ENCODE data around the gene IL16.

DNA sequence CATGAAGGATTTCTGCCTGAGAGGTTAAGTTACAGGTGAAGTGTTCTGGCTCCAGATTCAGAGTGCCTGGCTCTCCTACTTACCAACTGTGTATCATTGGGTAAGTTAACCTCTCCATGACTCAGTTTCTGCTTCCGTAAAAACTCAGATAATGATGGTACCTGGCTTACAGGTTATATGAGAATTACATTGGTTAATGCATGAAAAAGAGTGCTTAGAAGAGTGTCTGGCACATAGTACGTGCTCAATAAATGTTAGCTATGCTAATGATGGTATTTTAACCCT lies 38.8 kb upstream of the IL16 start:
- TF ChIP-seq, protein P1, sequence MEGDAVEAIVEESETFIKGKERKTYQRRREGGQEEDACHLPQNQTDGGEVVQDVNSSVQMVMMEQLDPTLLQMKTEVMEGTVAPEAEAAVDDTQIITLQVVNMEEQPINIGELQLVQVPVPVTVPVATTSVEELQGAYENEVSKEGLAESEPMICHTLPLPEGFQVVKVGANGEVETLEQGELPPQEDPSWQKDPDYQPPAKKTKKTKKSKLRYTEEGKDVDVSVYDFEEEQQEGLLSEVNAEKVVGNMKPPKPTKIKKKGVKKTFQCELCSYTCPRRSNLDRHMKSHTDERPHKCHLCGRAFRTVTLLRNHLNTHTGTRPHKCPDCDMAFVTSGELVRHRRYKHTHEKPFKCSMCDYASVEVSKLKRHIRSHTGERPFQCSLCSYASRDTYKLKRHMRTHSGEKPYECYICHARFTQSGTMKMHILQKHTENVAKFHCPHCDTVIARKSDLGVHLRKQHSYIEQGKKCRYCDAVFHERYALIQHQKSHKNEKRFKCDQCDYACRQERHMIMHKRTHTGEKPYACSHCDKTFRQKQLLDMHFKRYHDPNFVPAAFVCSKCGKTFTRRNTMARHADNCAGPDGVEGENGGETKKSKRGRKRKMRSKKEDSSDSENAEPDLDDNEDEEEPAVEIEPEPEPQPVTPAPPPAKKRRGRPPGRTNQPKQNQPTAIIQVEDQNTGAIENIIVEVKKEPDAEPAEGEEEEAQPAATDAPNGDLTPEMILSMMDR (IDR thresholded peaks at IDR 0.05) = no peak
- no peak for TF ChIP-seq POLR2A (IDR thresholded peaks at IDR 0.05)
